ENCODE data around the gene SPSB1.

SPSB1 gene

DNA sequence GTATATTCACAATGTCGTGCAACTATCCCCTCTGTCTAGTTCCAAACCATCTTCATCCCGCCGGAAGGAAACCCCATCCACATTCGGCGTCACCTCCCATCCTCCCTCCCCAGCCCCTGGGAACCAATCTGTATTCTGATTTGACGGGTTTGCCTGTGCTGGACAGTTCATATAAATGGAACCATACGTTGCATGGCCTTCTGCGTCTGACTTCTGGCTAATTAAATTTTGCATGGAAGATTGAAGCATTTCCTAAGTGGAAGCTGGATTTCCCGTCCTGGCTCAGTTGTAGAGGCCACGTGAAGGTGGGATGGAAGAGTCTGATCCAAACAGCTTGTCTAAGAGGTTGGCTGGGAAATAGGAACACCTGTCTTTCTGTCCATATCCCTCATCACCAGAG lies 14.6 kb downstream of the SPSB1 start:
- H3K4me1 ChIP-seq (ENCODE audit: low read depth, poor library complexity, severe bottlenecking) = peaks cover 25% of the 10 kb centered on the region
- no peaks in the 10 kb centered on the region for H4K20me1 ChIP-seq (ENCODE audit: insufficient read depth)
- no peak overlapping the region for H3K9ac ChIP-seq
- H3K36me3 ChIP-seq (ENCODE audit: insufficient read depth) = no peaks in the 10 kb centered on the region
- H3K27me3 ChIP-seq (ENCODE audit: insufficient read depth, low read depth) = no peaks in the 10 kb centered on the region
- H3K4me2 ChIP-seq = no peak overlapping the region
- H3K79me2 ChIP-seq (ENCODE audit: insufficient read depth, low read depth) = peaks cover 66% of the 10 kb centered on the region
- TF ChIP-seq, protein P1, sequence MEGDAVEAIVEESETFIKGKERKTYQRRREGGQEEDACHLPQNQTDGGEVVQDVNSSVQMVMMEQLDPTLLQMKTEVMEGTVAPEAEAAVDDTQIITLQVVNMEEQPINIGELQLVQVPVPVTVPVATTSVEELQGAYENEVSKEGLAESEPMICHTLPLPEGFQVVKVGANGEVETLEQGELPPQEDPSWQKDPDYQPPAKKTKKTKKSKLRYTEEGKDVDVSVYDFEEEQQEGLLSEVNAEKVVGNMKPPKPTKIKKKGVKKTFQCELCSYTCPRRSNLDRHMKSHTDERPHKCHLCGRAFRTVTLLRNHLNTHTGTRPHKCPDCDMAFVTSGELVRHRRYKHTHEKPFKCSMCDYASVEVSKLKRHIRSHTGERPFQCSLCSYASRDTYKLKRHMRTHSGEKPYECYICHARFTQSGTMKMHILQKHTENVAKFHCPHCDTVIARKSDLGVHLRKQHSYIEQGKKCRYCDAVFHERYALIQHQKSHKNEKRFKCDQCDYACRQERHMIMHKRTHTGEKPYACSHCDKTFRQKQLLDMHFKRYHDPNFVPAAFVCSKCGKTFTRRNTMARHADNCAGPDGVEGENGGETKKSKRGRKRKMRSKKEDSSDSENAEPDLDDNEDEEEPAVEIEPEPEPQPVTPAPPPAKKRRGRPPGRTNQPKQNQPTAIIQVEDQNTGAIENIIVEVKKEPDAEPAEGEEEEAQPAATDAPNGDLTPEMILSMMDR (conservative IDR thresholded peaks at IDR 0.05; ENCODE audit: low read depth, low read length) = no peak
- no peak overlapping the region for H2AFZ ChIP-seq (ENCODE audit: low read depth)
- no peak overlapping the region for H3K4me3 ChIP-seq (IDR thresholded peaks at IDR 0.05; ENCODE audit: insufficient read depth, low read depth, low read length)
- no peak overlapping the region for H3K27ac ChIP-seq

DNA sequence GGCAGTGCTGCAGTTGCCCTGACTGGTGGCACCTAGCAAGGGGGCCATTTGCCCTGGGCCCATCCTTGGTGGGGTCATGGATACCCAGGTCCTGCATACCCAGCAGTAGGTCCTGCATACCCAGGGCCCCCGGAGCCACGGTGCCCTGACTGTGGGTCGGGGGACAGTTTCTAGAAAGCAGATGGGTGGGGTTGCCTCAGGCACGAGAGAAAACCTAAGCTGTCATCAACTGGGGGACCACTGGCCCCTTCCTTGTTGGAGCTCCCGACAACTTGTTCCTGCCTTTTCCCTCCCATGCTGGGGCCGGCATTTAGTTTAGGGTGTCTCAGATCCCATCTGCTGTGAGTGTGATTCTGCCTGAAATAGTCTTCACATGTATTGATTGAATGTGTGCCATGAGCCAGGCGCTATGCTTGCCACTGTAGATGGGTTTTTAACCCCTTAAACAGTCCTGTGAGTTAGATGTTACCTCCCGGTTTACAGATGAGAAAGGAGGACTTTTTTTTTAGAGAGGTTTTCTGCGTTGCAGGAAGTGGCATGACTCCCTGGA lies 15.6 kb downstream of the SPSB1 start:
- H4K20me1 ChIP-seq (ENCODE audit: insufficient read depth) = no peaks in the 10 kb centered on the region
- H3K4me1 ChIP-seq (ENCODE audit: low read depth, poor library complexity, severe bottlenecking) = peaks cover 35% of the 10 kb centered on the region
- H3K36me3 ChIP-seq (ENCODE audit: insufficient read depth) = no peaks in the 10 kb centered on the region
- no peak overlapping the region for H3K9ac ChIP-seq
- no peaks in the 10 kb centered on the region for H3K27me3 ChIP-seq (ENCODE audit: insufficient read depth, low read depth)
- H2AFZ ChIP-seq (ENCODE audit: low read depth) = no peak overlapping the region
- H3K27ac ChIP-seq = no peak overlapping the region
- H3K79me2 ChIP-seq (ENCODE audit: insufficient read depth, low read depth) = peaks cover 69% of the 10 kb centered on the region
- H3K4me3 ChIP-seq (IDR thresholded peaks at IDR 0.05; ENCODE audit: insufficient read depth, low read depth, low read length) = no peak overlapping the region
- no peak overlapping the region for H3K4me2 ChIP-seq
- TF ChIP-seq, protein P1 (conservative IDR thresholded peaks at IDR 0.05; ENCODE audit: low read depth, low read length) = no peak

DNA sequence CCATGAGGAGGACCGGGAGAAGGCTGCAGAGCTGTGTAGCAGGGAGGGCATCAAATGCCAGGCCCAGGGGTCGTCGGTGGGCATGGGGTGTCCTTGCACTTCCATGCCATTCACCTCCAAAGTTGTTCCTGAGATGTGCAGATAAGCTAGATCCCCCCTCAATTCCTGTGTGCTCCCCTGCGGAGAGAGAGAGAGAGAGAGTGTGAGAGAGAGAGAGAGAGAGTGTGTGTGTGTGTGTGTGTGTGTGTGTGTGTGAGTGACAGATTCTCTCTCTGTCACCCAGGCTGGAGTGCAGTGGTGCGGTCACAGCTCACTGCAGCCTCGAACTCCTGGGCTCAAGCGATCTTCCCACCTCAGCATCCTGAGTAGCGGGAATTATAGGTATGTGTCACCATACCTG lies 16.4 kb downstream of the SPSB1 start:
- H3K79me2 ChIP-seq (ENCODE audit: insufficient read depth, low read depth) = peaks cover 70% of the 10 kb centered on the region
- H3K27ac ChIP-seq = no peak overlapping the region
- H3K27me3 ChIP-seq (ENCODE audit: insufficient read depth, low read depth) = no peaks in the 10 kb centered on the region
- H3K4me1 ChIP-seq (ENCODE audit: low read depth, poor library complexity, severe bottlenecking) = peaks cover 43% of the 10 kb centered on the region
- H2AFZ ChIP-seq (ENCODE audit: low read depth) = no peak overlapping the region
- H4K20me1 ChIP-seq (ENCODE audit: insufficient read depth) = no peaks in the 10 kb centered on the region
- no peaks in the 10 kb centered on the region for H3K36me3 ChIP-seq (ENCODE audit: insufficient read depth)
- H3K4me2 ChIP-seq = no peak overlapping the region
- H3K4me3 ChIP-seq (IDR thresholded peaks at IDR 0.05; ENCODE audit: insufficient read depth, low read depth, low read length) = no peak overlapping the region
- no peak overlapping the region for H3K9ac ChIP-seq
- TF ChIP-seq, protein P1 (conservative IDR thresholded peaks at IDR 0.05; ENCODE audit: low read depth, low read length) = no peak

DNA sequence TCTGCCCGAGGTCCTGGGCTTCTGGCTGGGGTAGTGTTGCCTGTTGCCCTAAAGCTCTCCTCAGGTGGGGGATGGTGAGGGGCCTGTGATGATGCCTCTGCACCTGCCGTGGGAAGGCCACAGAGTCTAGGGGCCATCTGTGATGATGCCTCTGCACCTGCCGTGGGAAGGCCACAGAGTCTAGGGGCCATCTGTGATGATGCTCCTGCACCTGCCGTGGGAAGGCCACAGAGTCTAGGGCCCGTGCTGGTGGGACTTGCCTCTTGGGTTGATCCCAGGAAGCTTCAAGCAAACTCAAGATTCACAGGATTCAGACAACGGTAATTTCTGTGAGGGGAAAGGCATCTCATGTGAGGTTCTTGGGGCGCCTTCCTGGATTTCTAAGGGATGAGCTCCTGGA lies 17.3 kb downstream of the SPSB1 start:
- no peaks in the 10 kb centered on the region for H3K36me3 ChIP-seq (ENCODE audit: insufficient read depth)
- no peak overlapping the region for H3K4me3 ChIP-seq (IDR thresholded peaks at IDR 0.05; ENCODE audit: insufficient read depth, low read depth, low read length)
- no peak overlapping the region for H3K9ac ChIP-seq
- no peaks in the 10 kb centered on the region for H4K20me1 ChIP-seq (ENCODE audit: insufficient read depth)
- no peak overlapping the region for H2AFZ ChIP-seq (ENCODE audit: low read depth)
- TF ChIP-seq, protein P1 (conservative IDR thresholded peaks at IDR 0.05; ENCODE audit: low read depth, low read length) = no peak
- H3K27me3 ChIP-seq (ENCODE audit: insufficient read depth, low read depth) = no peaks in the 10 kb centered on the region
- H3K27ac ChIP-seq = no peak overlapping the region
- peak overlapping the region; percentile 21; the same call in 1 of the 2 replicates for H3K4me2 ChIP-seq
- H3K4me1 ChIP-seq (ENCODE audit: low read depth, poor library complexity, severe bottlenecking) = peaks cover 52% of the 10 kb centered on the region
- peaks cover 65% of the 10 kb centered on the region for H3K79me2 ChIP-seq (ENCODE audit: insufficient read depth, low read depth)

Measured in KMS-11 (cell line).